ENCODE measurements around the gene DIAPH2.

Gene DIAPH2

DNA sequence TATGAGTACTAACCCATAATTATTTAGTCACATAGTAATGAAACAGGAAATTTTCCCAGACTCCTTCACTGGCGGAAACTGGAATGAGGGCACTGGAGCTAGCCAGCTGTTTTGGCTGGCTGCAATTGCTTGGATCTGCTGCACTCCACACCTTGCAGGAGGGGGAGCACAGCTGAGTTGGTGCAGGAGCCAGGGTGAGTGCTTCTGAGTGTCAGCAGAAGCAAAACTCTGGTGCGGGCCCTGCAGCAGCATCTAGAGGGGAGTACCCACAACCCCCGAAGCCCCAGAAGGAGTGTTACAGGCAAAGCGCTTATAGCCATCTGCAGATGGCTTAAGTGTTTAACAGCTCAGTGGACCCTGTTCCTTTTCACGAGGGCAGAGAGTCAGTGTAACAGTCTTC, 295.1 kb downstream of the DIAPH2 start:
- no peak overlapping the region for H3K9ac ChIP-seq (ENCODE audit: low read length)
- H3F3A ChIP-seq (ENCODE audit: insufficient read depth, low read length), result no peaks in the 10 kb centered on the region
- no peak overlapping the region for H3K27ac ChIP-seq (ENCODE audit: low read length)
- no peaks in the 10 kb centered on the region for H3K36me3 ChIP-seq (replicated peaks; ENCODE audit: insufficient read depth, low read length)
- H3K79me2 ChIP-seq (ENCODE audit: low read length), result no peaks in the 10 kb centered on the region
- TF ChIP-seq EZH2 (optimal IDR thresholded peaks at IDR 0.05; ENCODE audit: low read depth, low read length), result no peak
- no peak for TF ChIP-seq CTCF (IDR thresholded peaks at IDR 0.05; ENCODE audit: low read length)
- no peak for TF ChIP-seq EZH2phosphoT487 (IDR thresholded peaks at IDR 0.05; ENCODE audit: low read length)
- no peak overlapping the region for H2AFZ ChIP-seq (ENCODE audit: low read length)
- H3K9me3 ChIP-seq (replicated peaks; ENCODE audit: insufficient read depth, low read length), result no peaks in the 10 kb centered on the region
- no peak overlapping the region for H3K4me2 ChIP-seq (ENCODE audit: low read depth, low read length)
- no peaks in the 10 kb centered on the region for H3K4me1 ChIP-seq (ENCODE audit: low read length)
- H4K20me1 ChIP-seq (ENCODE audit: insufficient read depth, low read length), result no peaks in the 10 kb centered on the region
- DNase-seq, result no peak
- no peaks in the 10 kb centered on the region for H3K9me2 ChIP-seq (replicated peaks; ENCODE audit: insufficient read depth, low read length)
- no peaks in the 10 kb centered on the region for H3K27me3 ChIP-seq (replicated peaks; ENCODE audit: insufficient read depth, low read length)
- no peak overlapping the region for H3K4me3 ChIP-seq (ENCODE audit: low read length)

DNA sequence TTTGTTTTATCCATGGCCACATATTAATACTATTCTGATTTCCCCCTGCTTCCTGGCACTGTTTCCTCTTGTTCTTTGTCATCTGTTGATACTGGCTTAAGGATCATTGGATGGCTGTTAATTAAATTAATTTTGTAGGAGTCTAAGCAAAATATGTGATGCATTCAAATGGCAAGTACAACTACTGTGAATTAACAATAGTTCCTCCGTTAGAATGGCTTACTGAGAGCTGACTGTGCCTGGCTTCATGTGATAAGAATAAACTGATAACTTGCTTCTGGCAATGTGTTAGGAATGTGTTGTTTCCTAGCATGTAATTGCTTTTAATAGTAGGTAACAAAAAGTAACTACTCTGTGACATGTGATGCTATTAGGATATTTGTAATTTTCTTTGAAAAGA, 297.5 kb downstream of the DIAPH2 start:
- Histone ChIP-seq H3K27ac (ENCODE audit: low read length) (no peak overlapping the region), H3K27me3 (replicated peaks; ENCODE audit: insufficient read depth, low read length) (no peaks in the 10 kb centered on the region), H3K36me3 (replicated peaks; ENCODE audit: insufficient read depth, low read length) (no peaks in the 10 kb centered on the region), H3K4me2 (ENCODE audit: low read depth, low read length) (no peak overlapping the region), H3K79me2 (ENCODE audit: low read length) (no peaks in the 10 kb centered on the region), H3K4me1 (ENCODE audit: low read length) (no peaks in the 10 kb centered on the region), H3K9me2 (replicated peaks; ENCODE audit: insufficient read depth, low read length) (no peaks in the 10 kb centered on the region), H2AFZ (ENCODE audit: low read length) (no peak overlapping the region), H3K9ac (ENCODE audit: low read length) (no peak overlapping the region), H3K9me3 (replicated peaks; ENCODE audit: insufficient read depth, low read length) (no peaks in the 10 kb centered on the region), H3K4me3 (ENCODE audit: low read length) (no peak overlapping the region), H3F3A (ENCODE audit: insufficient read depth, low read length) (no peaks in the 10 kb centered on the region), H4K20me1 (ENCODE audit: insufficient read depth, low read length) (no peaks in the 10 kb centered on the region)
- DNase-seq, result no peak
- no peak for TF ChIP-seq EZH2 (optimal IDR thresholded peaks at IDR 0.05; ENCODE audit: low read depth, low read length)
- TF ChIP-seq EZH2phosphoT487 (IDR thresholded peaks at IDR 0.05; ENCODE audit: low read length), result no peak
- no peak for TF ChIP-seq CTCF (IDR thresholded peaks at IDR 0.05; ENCODE audit: low read length)

DNA sequence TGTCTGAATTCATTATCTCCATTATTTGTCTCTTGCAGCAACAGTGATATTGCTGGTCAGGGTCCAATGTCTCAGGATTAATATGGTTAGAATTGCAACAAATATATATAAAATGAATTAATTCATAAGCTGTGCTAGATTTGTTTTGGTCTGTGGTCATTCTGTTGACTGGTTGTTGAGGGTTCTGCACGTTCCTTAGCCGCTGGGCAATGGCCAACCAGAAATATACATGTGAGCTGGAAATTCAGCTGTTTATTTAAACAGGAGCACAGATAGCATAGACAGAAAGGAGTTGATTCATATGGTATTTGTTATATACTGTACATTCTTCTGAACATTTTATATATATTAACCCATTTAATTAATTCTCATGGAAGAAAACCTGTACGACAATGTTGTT, 299.9 kb downstream of the DIAPH2 start:
- Histone ChIP-seq H3K4me2 (ENCODE audit: low read depth, low read length) (no peak overlapping the region), H2AFZ (ENCODE audit: low read length) (no peak overlapping the region), H3K4me3 (ENCODE audit: low read length) (no peak overlapping the region), H3K27me3 (replicated peaks; ENCODE audit: insufficient read depth, low read length) (no peaks in the 10 kb centered on the region), H3K4me1 (ENCODE audit: low read length) (no peaks in the 10 kb centered on the region), H3K9me3 (replicated peaks; ENCODE audit: insufficient read depth, low read length) (no peaks in the 10 kb centered on the region), H4K20me1 (ENCODE audit: insufficient read depth, low read length) (no peaks in the 10 kb centered on the region), H3F3A (ENCODE audit: insufficient read depth, low read length) (no peaks in the 10 kb centered on the region), H3K36me3 (replicated peaks; ENCODE audit: insufficient read depth, low read length) (no peaks in the 10 kb centered on the region), H3K79me2 (ENCODE audit: low read length) (no peaks in the 10 kb centered on the region), H3K9me2 (replicated peaks; ENCODE audit: insufficient read depth, low read length) (no peaks in the 10 kb centered on the region), H3K27ac (ENCODE audit: low read length) (no peak overlapping the region), H3K9ac (ENCODE audit: low read length) (no peak overlapping the region)
- TF ChIP-seq EZH2 (optimal IDR thresholded peaks at IDR 0.05; ENCODE audit: low read depth, low read length), result no peak
- TF ChIP-seq EZH2phosphoT487 (IDR thresholded peaks at IDR 0.05; ENCODE audit: low read length), result no peak
- TF ChIP-seq CTCF (IDR thresholded peaks at IDR 0.05; ENCODE audit: low read length), result no peak
- no peak for DNase-seq
